ENCODE results near the gene POFUT1.
"Not testable (repeated sequence)": the region's sequence is repeated elsewhere in the genome, so short reads cannot be mapped to it uniquely, and the experiment has no call there.

Gene POFUT1

DNA sequence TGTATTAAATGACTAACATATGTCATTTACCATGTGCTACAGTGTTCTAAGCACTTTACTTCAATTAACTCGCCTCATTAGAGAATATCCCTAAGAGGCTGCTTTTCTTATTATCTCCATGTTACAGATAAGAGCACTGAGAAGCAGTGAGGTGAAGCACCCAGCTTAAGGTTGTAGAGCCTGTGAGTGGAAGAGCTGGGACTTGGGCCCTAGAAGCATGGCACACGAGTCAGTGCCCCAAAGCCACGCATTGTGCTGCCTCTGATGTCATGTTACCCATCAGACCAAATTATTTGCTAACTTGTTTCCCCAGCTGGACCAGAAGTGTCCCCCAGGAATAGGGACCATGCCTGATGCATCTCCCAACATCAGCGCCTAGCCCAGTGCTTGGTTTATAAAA, 34.1 kb downstream of the POFUT1 start:
- Histone ChIP-seq H3K4me1 (no peaks in the 10 kb centered on the region), H3K36me3 (peaks cover 0 to 7% (median 0%) of the 10 kb centered on the region in 3 donors), H3K27ac (no peak overlapping the region), H3K4me3 (no peak overlapping the region), H3K9me3 (no peaks in the 10 kb centered on the region), H3K27me3 (peaks cover 0 to 3% of the 10 kb centered on the region in 2 donors)
- DNase-seq = no peak
- TF ChIP-seq, protein P1, sequence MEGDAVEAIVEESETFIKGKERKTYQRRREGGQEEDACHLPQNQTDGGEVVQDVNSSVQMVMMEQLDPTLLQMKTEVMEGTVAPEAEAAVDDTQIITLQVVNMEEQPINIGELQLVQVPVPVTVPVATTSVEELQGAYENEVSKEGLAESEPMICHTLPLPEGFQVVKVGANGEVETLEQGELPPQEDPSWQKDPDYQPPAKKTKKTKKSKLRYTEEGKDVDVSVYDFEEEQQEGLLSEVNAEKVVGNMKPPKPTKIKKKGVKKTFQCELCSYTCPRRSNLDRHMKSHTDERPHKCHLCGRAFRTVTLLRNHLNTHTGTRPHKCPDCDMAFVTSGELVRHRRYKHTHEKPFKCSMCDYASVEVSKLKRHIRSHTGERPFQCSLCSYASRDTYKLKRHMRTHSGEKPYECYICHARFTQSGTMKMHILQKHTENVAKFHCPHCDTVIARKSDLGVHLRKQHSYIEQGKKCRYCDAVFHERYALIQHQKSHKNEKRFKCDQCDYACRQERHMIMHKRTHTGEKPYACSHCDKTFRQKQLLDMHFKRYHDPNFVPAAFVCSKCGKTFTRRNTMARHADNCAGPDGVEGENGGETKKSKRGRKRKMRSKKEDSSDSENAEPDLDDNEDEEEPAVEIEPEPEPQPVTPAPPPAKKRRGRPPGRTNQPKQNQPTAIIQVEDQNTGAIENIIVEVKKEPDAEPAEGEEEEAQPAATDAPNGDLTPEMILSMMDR (IDR thresholded peaks at IDR 0.05) = no peak
- intact Hi-C loops (cut with DNase I; ENCODE audit: low total_unique reads) = no loop called here

GRCh38 chr20:32244150-32244823, 36.6 kb downstream of the POFUT1 start:
- TF ChIP-seq, protein P1 (IDR thresholded peaks at IDR 0.05) = no peak
- intact Hi-C loops (cut with DNase I; ENCODE audit: low total_unique reads) = no loop called here
- H3K36me3 ChIP-seq = no peaks in the 10 kb centered on the region
- H3K4me3 ChIP-seq = no peak overlapping the region
- H3K27ac ChIP-seq = no peak overlapping the region
- DNase-seq = no peak
- H3K27me3 ChIP-seq = peaks cover 0 to 3% of the 10 kb centered on the region in 2 donors
- H3K4me1 ChIP-seq = no peaks in the 10 kb centered on the region
- H3K9me3 ChIP-seq = no peaks in the 10 kb centered on the region

- Histone ChIP-seq H3K9me3 (no peaks in the 10 kb centered on the region), H3K4me1 (no peaks in the 10 kb centered on the region), H3K36me3 (no peaks in the 10 kb centered on the region), H3K27me3 (peaks cover 0 to 3% of the 10 kb centered on the region in 2 donors), H3K4me3 (no peak overlapping the region), H3K27ac (no peak overlapping the region)
- intact Hi-C loops (cut with DNase I; ENCODE audit: low total_unique reads) = no loop called here
- no peak for DNase-seq
- TF ChIP-seq, protein P1 (IDR thresholded peaks at IDR 0.05) = no peak
Measured at GRCh38 chr20:32244959-32245358, 37.3 kb downstream of the POFUT1 start.

- intact Hi-C loops (cut with DNase I; ENCODE audit: low total_unique reads); DNase-seq: not testable (repeated sequence)
Measured at GRCh38 chr20:32246208-32246607, 38.5 kb downstream of the POFUT1 start.

DNA sequence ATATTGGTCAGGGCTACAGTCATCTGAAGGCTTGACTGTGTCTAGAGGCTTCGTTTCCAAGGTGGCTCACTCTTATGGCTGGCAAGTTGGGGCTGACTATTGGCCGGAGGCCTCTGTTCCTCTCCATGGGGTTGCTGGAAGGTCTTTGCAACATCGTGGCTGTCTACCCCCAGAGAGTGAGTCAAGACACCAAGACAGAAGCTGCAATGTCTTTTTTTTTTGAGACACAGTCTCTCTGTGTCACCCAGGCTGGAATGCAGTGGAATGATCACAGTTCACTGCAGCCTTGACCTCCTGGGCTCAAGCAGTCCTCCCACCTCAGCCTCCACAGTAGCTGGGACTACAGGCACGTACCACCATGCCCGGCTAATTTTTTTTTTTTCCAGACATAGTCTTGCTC, 40.4 kb downstream of the POFUT1 start:
- TF ChIP-seq, protein P1 (IDR thresholded peaks at IDR 0.05) = no peak

More at GRCh38 chr20:32246208-32246607, 38.5 kb downstream of the POFUT1 start:
- H3K4me1 ChIP-seq, H3K27me3 ChIP-seq, H3K36me3 ChIP-seq, H3K9me3 ChIP-seq, H3K4me3 ChIP-seq, H3K27ac ChIP-seq: not testable (repeated sequence)

DNA sequence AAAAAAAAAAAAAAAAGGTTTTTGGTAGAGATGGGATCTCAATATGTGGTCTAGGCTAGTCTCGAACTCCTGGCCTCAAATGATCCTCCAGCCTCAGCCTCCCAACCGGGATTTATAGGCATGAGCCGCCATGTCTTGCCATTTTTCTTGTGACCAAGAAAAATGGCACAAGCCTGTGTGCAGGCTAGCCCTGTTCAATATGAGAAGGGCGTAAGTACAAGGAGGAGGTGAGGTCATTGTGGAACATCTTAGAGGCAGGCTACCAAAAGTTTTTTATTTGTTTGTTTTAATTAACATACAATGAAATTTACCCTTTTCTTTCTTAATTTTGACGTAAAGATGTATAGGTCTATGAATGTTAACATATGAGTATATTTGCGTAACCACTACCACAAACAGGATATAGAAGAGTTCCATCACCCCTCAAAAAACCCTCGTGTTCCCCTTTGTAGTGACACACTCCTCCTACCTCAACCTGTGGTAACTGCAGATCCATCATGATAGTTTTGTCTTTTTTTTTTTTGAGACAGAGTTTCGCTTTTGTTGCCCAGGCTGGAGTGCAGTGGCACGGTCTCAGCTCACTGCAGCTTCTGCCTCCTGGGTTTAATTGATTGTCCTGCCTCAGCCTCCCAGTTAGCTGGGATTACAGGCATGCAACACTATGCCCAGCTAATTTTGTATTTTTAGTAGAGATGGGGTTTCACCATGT, 41.5 kb downstream of the POFUT1 start:
- no peak for DNase-seq
- Histone ChIP-seq H3K4me3 (no peak overlapping the region), H3K27me3 (no peaks in the 10 kb centered on the region), H3K9me3 (no peaks in the 10 kb centered on the region), H3K36me3 (no peaks in the 10 kb centered on the region), H3K27ac (no peak overlapping the region), H3K4me1 (no peaks in the 10 kb centered on the region)
- intact Hi-C loops (cut with DNase I; ENCODE audit: low total_unique reads) = no loop called here
- TF ChIP-seq, protein P1 (IDR thresholded peaks at IDR 0.05) = no peak

More for the DNA sequence above, 40.4 kb downstream of the POFUT1 start:
- no peak for DNase-seq
- Histone ChIP-seq H3K36me3 (no peaks in the 10 kb centered on the region), H3K4me3 (no peak overlapping the region), H3K27me3 (no peaks in the 10 kb centered on the region), H3K27ac (no peak overlapping the region), H3K4me1 (no peaks in the 10 kb centered on the region), H3K9me3 (no peaks in the 10 kb centered on the region)
- intact Hi-C loops (cut with DNase I; ENCODE audit: low total_unique reads) = no loop called here
